Right atrium auricular region (tissue), 2 donors: ENCODE data around the gene SUSD2. TPM values are rescaled to one million over a fixed set of nuclear protein-coding genes. Genes with fewer than 3 reads are reported as not detected.

Experiments used
- DNase-seq: peaks from one replicate; pipeline ENCODE4 v3.0.0-alpha.2; 2019; ENCODE audit warnings: low spot score
- H3K27ac ChIP-seq, 2 donors: fragments of 200-600 bp; sonication (generic); 1 replicate in 1 of 2; 2 replicates in 1 of 2; pipeline ENCODE4 v1.5.1; 2016 to 2019
- H3K27me3 ChIP-seq, 2 donors: fragments of 200-600 bp; sonication (generic); one replicate each; pipeline versions ENCODE4 v1.5.1 to v1.6.0; 2017 to 2019
- H3K36me3 ChIP-seq: fragments of 200-600 bp; sonication (generic); one replicate; pipeline ENCODE4 v1.5.1; 2016
- H3K4me1 ChIP-seq, 2 donors: fragments of 200-600 bp; sonication (generic); one replicate each; pipeline versions ENCODE4 v1.5.1 to v1.6.0; 2017 to 2019
- H3K4me3 ChIP-seq, 2 donors: fragments of 200-600 bp; sonication (generic); 1 replicate in 1 of 2; 2 replicates in 1 of 2; pipeline ENCODE4 v1.5.1; 2017 to 2019; ENCODE audit warnings: mild to moderate bottlenecking in 1 of 2, moderate library complexity in 1 of 2
- H3K9me3 ChIP-seq, 2 donors: fragments of 200-600 bp; sonication (generic); one replicate each; pipeline ENCODE4 v1.5.1; 2019
- total RNA-seq, 2 donors: library from RNA; depleted of rRNA; stranded (reverse); fragments of >200 nt; gene quantifications; one replicate each; pipeline ENCODE4 v1.1.0, GENCODE V29; 2016
- TF ChIP-seq, protein P1 (sequence below), 2 donors: fragments of 200-600 bp; sonication (generic); IDR thresholded peaks; one replicate each; pipeline ENCODE4 v1.5.1; 2019; ENCODE audit warnings: antibody characterized with exemption in 2 of 2

The SUSD2 gene
- total RNA-seq, 2 donors from 2014 or later: 4.9 to 9.5 TPM

- peaks cover 0 to 20% of the 10 kb centered on the region in 2 donors for H3K4me1 ChIP-seq
- no peaks in the 10 kb centered on the region for H3K9me3 ChIP-seq
- no peak overlapping the region for H3K27ac ChIP-seq
- no peaks in the 10 kb centered on the region for H3K27me3 ChIP-seq
- peak; percentile 79 for DNase-seq
- TF ChIP-seq, protein P1, sequence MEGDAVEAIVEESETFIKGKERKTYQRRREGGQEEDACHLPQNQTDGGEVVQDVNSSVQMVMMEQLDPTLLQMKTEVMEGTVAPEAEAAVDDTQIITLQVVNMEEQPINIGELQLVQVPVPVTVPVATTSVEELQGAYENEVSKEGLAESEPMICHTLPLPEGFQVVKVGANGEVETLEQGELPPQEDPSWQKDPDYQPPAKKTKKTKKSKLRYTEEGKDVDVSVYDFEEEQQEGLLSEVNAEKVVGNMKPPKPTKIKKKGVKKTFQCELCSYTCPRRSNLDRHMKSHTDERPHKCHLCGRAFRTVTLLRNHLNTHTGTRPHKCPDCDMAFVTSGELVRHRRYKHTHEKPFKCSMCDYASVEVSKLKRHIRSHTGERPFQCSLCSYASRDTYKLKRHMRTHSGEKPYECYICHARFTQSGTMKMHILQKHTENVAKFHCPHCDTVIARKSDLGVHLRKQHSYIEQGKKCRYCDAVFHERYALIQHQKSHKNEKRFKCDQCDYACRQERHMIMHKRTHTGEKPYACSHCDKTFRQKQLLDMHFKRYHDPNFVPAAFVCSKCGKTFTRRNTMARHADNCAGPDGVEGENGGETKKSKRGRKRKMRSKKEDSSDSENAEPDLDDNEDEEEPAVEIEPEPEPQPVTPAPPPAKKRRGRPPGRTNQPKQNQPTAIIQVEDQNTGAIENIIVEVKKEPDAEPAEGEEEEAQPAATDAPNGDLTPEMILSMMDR (IDR thresholded peaks at IDR 0.05): peak; percentile 56 to 95
- H3K36me3 ChIP-seq: no peaks in the 10 kb centered on the region
- H3K4me3 ChIP-seq: no peak overlapping the region
Observed at GRCh38 chr22:24189249-24190158, 8.2 kb downstream of the SUSD2 start.

- Histone ChIP-seq H3K9me3 (no peaks in the 10 kb centered on the region), H3K4me3 (no peak overlapping the region), H3K36me3 (no peaks in the 10 kb centered on the region), H3K27me3 (no peaks in the 10 kb centered on the region), H3K27ac (no peak overlapping the region), H3K4me1 (peaks cover 0 to 20% of the 10 kb centered on the region in 2 donors)
- TF ChIP-seq, protein P1 (IDR thresholded peaks at IDR 0.05): no peak
- DNase-seq: no peak
Observed at GRCh38 chr22:24190159-24190540, 8.9 kb downstream of the SUSD2 start.

- H3K36me3 ChIP-seq: no peaks in the 10 kb centered on the region
- DNase-seq: no peak
- H3K27ac ChIP-seq: no peak overlapping the region
- TF ChIP-seq, protein P1 (IDR thresholded peaks at IDR 0.05): no peak
- peaks cover 0 to 20% of the 10 kb centered on the region in 2 donors for H3K4me1 ChIP-seq
- no peaks in the 10 kb centered on the region for H3K27me3 ChIP-seq
- H3K4me3 ChIP-seq: no peak overlapping the region
- H3K9me3 ChIP-seq: no peaks in the 10 kb centered on the region
Observed at GRCh38 chr22:24190596-24191208, 9.4 kb downstream of the SUSD2 start.

DNA sequence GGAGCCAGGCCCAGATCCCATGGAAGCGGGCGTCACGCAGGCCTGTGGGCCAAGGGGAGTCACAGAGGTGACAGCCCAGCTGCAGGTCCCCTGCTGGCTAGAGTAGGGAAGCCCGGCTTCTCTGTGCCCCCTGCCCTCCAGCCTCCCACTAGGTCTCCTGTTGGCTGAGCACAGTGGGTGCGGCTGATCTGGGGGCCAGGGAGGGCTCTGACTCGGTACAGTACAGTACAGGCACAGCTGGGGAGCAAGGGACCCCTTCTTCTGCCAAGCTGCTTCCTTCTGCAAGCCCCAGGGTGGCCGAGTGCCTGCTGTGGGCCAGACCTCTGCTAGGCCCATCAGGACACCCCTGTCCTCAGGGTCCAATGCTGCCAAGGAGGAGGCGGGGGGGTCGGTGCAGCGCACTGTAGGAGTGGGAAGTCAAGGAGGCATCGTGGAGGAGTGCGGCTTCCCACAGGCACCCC is 10.1 kb downstream of the SUSD2 start:
- no peak overlapping the region for H3K27ac ChIP-seq
- peaks cover 0 to 20% of the 10 kb centered on the region in 2 donors for H3K4me1 ChIP-seq
- no peaks in the 10 kb centered on the region for H3K27me3 ChIP-seq
- H3K9me3 ChIP-seq: no peaks in the 10 kb centered on the region
- TF ChIP-seq, protein P1 (IDR thresholded peaks at IDR 0.05): no peak
- no peak overlapping the region for H3K4me3 ChIP-seq
- H3K36me3 ChIP-seq: no peaks in the 10 kb centered on the region
- no peak for DNase-seq

GRCh38 chr22:24191893-24192292 is 10.6 kb downstream of the SUSD2 start:
- H3K4me3 ChIP-seq: no peak overlapping the region
- no peaks in the 10 kb centered on the region for H3K36me3 ChIP-seq
- no peak overlapping the region for H3K27ac ChIP-seq
- no peaks in the 10 kb centered on the region for H3K27me3 ChIP-seq
- H3K9me3 ChIP-seq: no peaks in the 10 kb centered on the region
- DNase-seq: no peak
- H3K4me1 ChIP-seq: peaks cover 0 to 20% of the 10 kb centered on the region in 2 donors
- TF ChIP-seq, protein P1 (IDR thresholded peaks at IDR 0.05): no peak
